Right lobe of liver (tissue), 4 donors: Measurements from ENCODE around the gene SPOCK1.

Experiments
- POLR2A ChIP-seq: fragments of 450-650 bp; IDR thresholded peaks from one replicate; pipeline ENCODE4 v1.6.1; 2017; ENCODE audit warnings: antibody characterized with exemption, mild to moderate bottlenecking
- TF ChIP-seq, protein P1 (sequence below), 4 donors: fragments of 200-600 bp in 3 of 4; fragments of 450-650 bp in 1 of 4; IDR thresholded peaks; one replicate each; pipeline versions ENCODE4 v1.5.1 to v1.8.0; 2016 to 2022; ENCODE audit warnings: antibody characterized with exemption in 4 of 4, mild to moderate bottlenecking in 2 of 4
- donor health status: DM: no; HTN: no; CAD: no.
- donor health status: DM: no; HTN: no; CAD: no.
- donor health status: DM: no; HTN: yes; CAD: no.

DNA sequence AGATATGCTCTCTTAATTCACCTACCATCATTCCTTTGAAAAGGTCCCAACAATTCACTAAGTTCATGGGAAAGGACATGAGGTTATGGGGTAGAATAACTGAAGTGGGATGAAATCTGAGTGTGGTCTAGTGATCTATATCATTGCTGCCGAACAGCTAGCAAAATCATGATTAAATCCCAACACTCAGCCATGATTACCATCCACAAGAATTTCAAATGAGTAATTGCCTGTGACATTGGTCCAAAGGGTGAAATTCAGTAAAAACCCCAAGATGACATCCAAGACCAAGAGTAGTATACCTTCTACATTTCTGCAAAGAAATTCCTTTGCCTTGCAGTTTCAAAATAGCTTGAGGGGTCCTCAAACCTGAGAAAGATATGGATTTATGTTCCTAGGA, 225.6 kb downstream of the SPOCK1 start:
- TF ChIP-seq, protein P1, sequence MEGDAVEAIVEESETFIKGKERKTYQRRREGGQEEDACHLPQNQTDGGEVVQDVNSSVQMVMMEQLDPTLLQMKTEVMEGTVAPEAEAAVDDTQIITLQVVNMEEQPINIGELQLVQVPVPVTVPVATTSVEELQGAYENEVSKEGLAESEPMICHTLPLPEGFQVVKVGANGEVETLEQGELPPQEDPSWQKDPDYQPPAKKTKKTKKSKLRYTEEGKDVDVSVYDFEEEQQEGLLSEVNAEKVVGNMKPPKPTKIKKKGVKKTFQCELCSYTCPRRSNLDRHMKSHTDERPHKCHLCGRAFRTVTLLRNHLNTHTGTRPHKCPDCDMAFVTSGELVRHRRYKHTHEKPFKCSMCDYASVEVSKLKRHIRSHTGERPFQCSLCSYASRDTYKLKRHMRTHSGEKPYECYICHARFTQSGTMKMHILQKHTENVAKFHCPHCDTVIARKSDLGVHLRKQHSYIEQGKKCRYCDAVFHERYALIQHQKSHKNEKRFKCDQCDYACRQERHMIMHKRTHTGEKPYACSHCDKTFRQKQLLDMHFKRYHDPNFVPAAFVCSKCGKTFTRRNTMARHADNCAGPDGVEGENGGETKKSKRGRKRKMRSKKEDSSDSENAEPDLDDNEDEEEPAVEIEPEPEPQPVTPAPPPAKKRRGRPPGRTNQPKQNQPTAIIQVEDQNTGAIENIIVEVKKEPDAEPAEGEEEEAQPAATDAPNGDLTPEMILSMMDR (IDR thresholded peaks at IDR 0.05), result no peak
- TF ChIP-seq POLR2A, result no peak
